RWPE2 (cell line): ENCODE measurements around the gene EPN1.

Source experiments
- ATAC-seq: fragments of 200-7000 bp; cut with Tn5 transposase; 3 replicates; pipeline ENCODE4 v1.9.1; 2021; ENCODE audit warnings: low read depth
- DNase-seq: peaks from one replicate; pipeline ENCODE4 v3.0.0-alpha.2; 2020; ENCODE audit warnings: low spot score
- H3K27ac ChIP-seq: fragments of 450-650 bp; 2 replicates; pipeline ENCODE4 v1.5.1; 2017; ENCODE audit warnings: mild to moderate bottlenecking; ENCODE audit not compliant: poor library complexity, severe bottlenecking
- H3K27me3 ChIP-seq: fragments of 250-450 bp; sonication (Bioruptor Pico); 2 replicates; pipeline ENCODE4 v1.5.1; 2021; ENCODE audit warnings: mild to moderate bottlenecking, moderate library complexity; ENCODE audit not compliant: insufficient read depth, poor library complexity, severe bottlenecking
- H3K36me3 ChIP-seq: fragments of 250-450 bp; sonication (Bioruptor Pico); 2 replicates; pipeline ENCODE4 v1.5.1; 2020; ENCODE audit warnings: low read depth, mild to moderate bottlenecking, moderate library complexity
- H3K4me1 ChIP-seq: fragments of 250-450 bp; sonication (Bioruptor Pico); 2 replicates; pipeline ENCODE4 v1.5.1; 2021; ENCODE audit warnings: mild to moderate bottlenecking, moderate library complexity; ENCODE audit not compliant: insufficient read depth, poor library complexity, severe bottlenecking
- H3K4me3 ChIP-seq: fragments of 250-450 bp; sonication (Bioruptor Pico); 2 replicates; pipeline ENCODE4 v1.5.1; 2021; ENCODE audit warnings: mild to moderate bottlenecking, moderate library complexity; ENCODE audit not compliant: severe bottlenecking
- H3K9me3 ChIP-seq: fragments of 250-450 bp; sonication (Bioruptor Pico); 2 replicates; pipeline ENCODE4 v1.5.1; 2021; ENCODE audit warnings: mild to moderate bottlenecking, moderate library complexity; ENCODE audit not compliant: severe bottlenecking
- CTCF ChIP-seq: fragments of 450-650 bp; IDR thresholded peaks from one replicate; pipeline ENCODE4 v1.5.1; 2017; ENCODE audit warnings: mild to moderate bottlenecking, moderate library complexity; ENCODE audit not compliant: poor library complexity, severe bottlenecking

Gene EPN1

GRCh38 chr19:55687281-55688201 is 12.5 kb downstream of the EPN1 start:
- H3K27me3 ChIP-seq = no peaks in the 10 kb centered on the region

GRCh38 chr19:55688422-55689218 is 13.6 kb downstream of the EPN1 start:
- ATAC-seq (no peak), DNase-seq (peak; percentile 64)
- Histone ChIP-seq H3K4me3 (no peak overlapping the region), H3K36me3 (peaks cover 51% of the 10 kb centered on the region), H3K9me3 (no peaks in the 10 kb centered on the region), H3K27ac (no peak overlapping the region), H3K27me3 (no peaks in the 10 kb centered on the region), H3K4me1 (no peaks in the 10 kb centered on the region)
- no peak for TF ChIP-seq CTCF

More at GRCh38 chr19:55687281-55688201, 12.5 kb downstream of the EPN1 start:
- DNase-seq = no peak
- ATAC-seq = no peak
- H3K36me3 ChIP-seq = peaks cover 53% of the 10 kb centered on the region
- no peak for TF ChIP-seq CTCF
- no peaks in the 10 kb centered on the region for H3K9me3 ChIP-seq
- H3K4me1 ChIP-seq = no peaks in the 10 kb centered on the region
- H3K4me3 ChIP-seq = no peak overlapping the region
- no peak overlapping the region for H3K27ac ChIP-seq

- no peak for ATAC-seq
- DNase-seq = peak; percentile 52
- H3K4me3 ChIP-seq = no peak overlapping the region
- no peaks in the 10 kb centered on the region for H3K27me3 ChIP-seq
- no peak overlapping the region for H3K27ac ChIP-seq
- no peak for TF ChIP-seq CTCF
- peaks cover 44% of the 10 kb centered on the region for H3K36me3 ChIP-seq
- no peaks in the 10 kb centered on the region for H3K9me3 ChIP-seq
- H3K4me1 ChIP-seq = no peaks in the 10 kb centered on the region
Observed at GRCh38 chr19:55689411-55690108, 14.5 kb downstream of the EPN1 start.

- DNase-seq (peak; percentile 59), ATAC-seq (no peak)
- no peaks in the 10 kb centered on the region for H3K27me3 ChIP-seq
- H3K9me3 ChIP-seq = no peaks in the 10 kb centered on the region
- H3K27ac ChIP-seq = no peak overlapping the region
- H3K4me3 ChIP-seq = no peak overlapping the region
- no peak for TF ChIP-seq CTCF
- H3K4me1 ChIP-seq = no peaks in the 10 kb centered on the region
- peaks cover 37% of the 10 kb centered on the region for H3K36me3 ChIP-seq
Observed at GRCh38 chr19:55690109-55690768, 15.2 kb downstream of the EPN1 start.
